Measurements from ENCODE around the gene CHRNA1.

Gene CHRNA1

GRCh38 chr2:174781298-174781697 lies 17.0 kb upstream of the CHRNA1 start:
- Histone ChIP-seq H3K27ac (ENCODE audit: low read depth, low read length) (no peak overlapping the region), H2AFZ (ENCODE audit: low read depth, low read length, severe bottlenecking) (no peak overlapping the region), H3K9me3 (ENCODE audit: insufficient read depth, low read length) (no peaks in the 10 kb centered on the region), H4K20me1 (ENCODE audit: low read depth, low read length) (no peaks in the 10 kb centered on the region), H3K27me3 (ENCODE audit: low read length) (no peaks in the 10 kb centered on the region), H3K36me3 (ENCODE audit: low read length) (no peaks in the 10 kb centered on the region), H3K9me2 (replicated peaks; ENCODE audit: insufficient read depth, low read length) (no peaks in the 10 kb centered on the region), H3K9ac (ENCODE audit: low read length) (no peak overlapping the region), H3K4me2 (ENCODE audit: low read depth, low read length, poor library complexity, severe bottlenecking) (no peak overlapping the region), H3K4me3 (ENCODE audit: insufficient read depth, low read length, poor library complexity, severe bottlenecking) (no peak overlapping the region), H3F3A (ENCODE audit: insufficient read depth) (no peaks in the 10 kb centered on the region), H3K79me2 (ENCODE audit: insufficient read depth, low read length) (no peaks in the 10 kb centered on the region)
- TF ChIP-seq CTCF (IDR thresholded peaks at IDR 0.05; ENCODE audit: insufficient read depth, low read length, poor library complexity, severe bottlenecking) (no peak), EZH2phosphoT487 (conservative IDR thresholded peaks at IDR 0.05; ENCODE audit: low read length) (no peak)

GRCh38 chr2:174780856-174781255 lies 16.6 kb upstream of the CHRNA1 start:
- no peak overlapping the region for H2AFZ ChIP-seq (ENCODE audit: low read depth, low read length, severe bottlenecking)
- TF ChIP-seq EZH2phosphoT487 (conservative IDR thresholded peaks at IDR 0.05; ENCODE audit: low read length) (no peak), CTCF (IDR thresholded peaks at IDR 0.05; ENCODE audit: insufficient read depth, low read length, poor library complexity, severe bottlenecking) (no peak)

GRCh38 chr2:174780191-174780840 lies 16.0 kb upstream of the CHRNA1 start:
- no peak for TF ChIP-seq CTCF (IDR thresholded peaks at IDR 0.05; ENCODE audit: insufficient read depth, low read length, poor library complexity, severe bottlenecking)
- TF ChIP-seq EZH2phosphoT487 (conservative IDR thresholded peaks at IDR 0.05; ENCODE audit: low read length), result no peak
- H3K9me2 ChIP-seq (replicated peaks; ENCODE audit: insufficient read depth, low read length), result no peaks in the 10 kb centered on the region
- H3K36me3 ChIP-seq (ENCODE audit: low read length), result no peaks in the 10 kb centered on the region
- no peak overlapping the region for H3K9ac ChIP-seq (ENCODE audit: low read length)
- H3K27ac ChIP-seq (ENCODE audit: low read depth, low read length), result no peak overlapping the region
- H3K27me3 ChIP-seq (ENCODE audit: low read length), result no peaks in the 10 kb centered on the region
- H3F3A ChIP-seq (ENCODE audit: insufficient read depth), result no peaks in the 10 kb centered on the region
- no peak overlapping the region for H2AFZ ChIP-seq (ENCODE audit: low read depth, low read length, severe bottlenecking)
- no peak overlapping the region for H3K4me3 ChIP-seq (ENCODE audit: insufficient read depth, low read length, poor library complexity, severe bottlenecking)
- H4K20me1 ChIP-seq (ENCODE audit: low read depth, low read length), result no peaks in the 10 kb centered on the region
- no peaks in the 10 kb centered on the region for H3K79me2 ChIP-seq (ENCODE audit: insufficient read depth, low read length)
- H3K9me3 ChIP-seq (ENCODE audit: insufficient read depth, low read length), result no peaks in the 10 kb centered on the region
- H3K4me2 ChIP-seq (ENCODE audit: low read depth, low read length, poor library complexity, severe bottlenecking), result no peak overlapping the region

More at GRCh38 chr2:174780856-174781255, 16.6 kb upstream of the CHRNA1 start:
- no peaks in the 10 kb centered on the region for H3K79me2 ChIP-seq (ENCODE audit: insufficient read depth, low read length)
- no peaks in the 10 kb centered on the region for H3K36me3 ChIP-seq (ENCODE audit: low read length)
- no peaks in the 10 kb centered on the region for H3K9me3 ChIP-seq (ENCODE audit: insufficient read depth, low read length)
- H3K9me2 ChIP-seq (replicated peaks; ENCODE audit: insufficient read depth, low read length), result no peaks in the 10 kb centered on the region
- H3F3A ChIP-seq (ENCODE audit: insufficient read depth), result no peaks in the 10 kb centered on the region
- H3K27me3 ChIP-seq (ENCODE audit: low read length), result no peaks in the 10 kb centered on the region
- no peak overlapping the region for H3K27ac ChIP-seq (ENCODE audit: low read depth, low read length)
- no peak overlapping the region for H3K4me2 ChIP-seq (ENCODE audit: low read depth, low read length, poor library complexity, severe bottlenecking)
- no peak overlapping the region for H3K9ac ChIP-seq (ENCODE audit: low read length)
- no peak overlapping the region for H3K4me3 ChIP-seq (ENCODE audit: insufficient read depth, low read length, poor library complexity, severe bottlenecking)
- H4K20me1 ChIP-seq (ENCODE audit: low read depth, low read length), result no peaks in the 10 kb centered on the region

Data from SU-DHL-6 (cell line).